Stimulated activated naive CD8-positive, alpha-beta T cell treated with anti-CD3 and anti-CD28 coated beads, Interleukin-15, Interleukin-2, amounts not matched to agents 100 ng/mL and 50 ng/mL, for 24 hours (primary cell): ENCODE data around the gene KCTD19.
"Not testable (repeated sequence)": the region's sequence is repeated elsewhere in the genome, so short reads cannot be mapped to it uniquely, and the experiment has no call there.

Experiments
- H3K27ac Mint-ChIP-seq: one replicate; pipeline ENCODE4 v1.8.0; 2021; ENCODE audit warnings: mild to moderate bottlenecking, mixed read lengths
- H3K27me3 Mint-ChIP-seq: one replicate; pipeline ENCODE4 v1.8.0; 2021; ENCODE audit warnings: mixed read lengths
- H3K36me3 Mint-ChIP-seq: one replicate; pipeline ENCODE4 v1.8.0; 2021; ENCODE audit warnings: low read depth, mixed read lengths
- H3K4me1 Mint-ChIP-seq: one replicate; pipeline ENCODE4 v1.8.0; 2021; ENCODE audit warnings: low read depth, mixed read lengths
- H3K4me3 Mint-ChIP-seq: one replicate; pipeline ENCODE4 v1.8.0; 2021; ENCODE audit warnings: mild to moderate bottlenecking, mixed read lengths
- H3K9me3 Mint-ChIP-seq: one replicate; pipeline ENCODE4 v1.8.0; 2021; ENCODE audit warnings: mixed read lengths

Gene KCTD19

DNA sequence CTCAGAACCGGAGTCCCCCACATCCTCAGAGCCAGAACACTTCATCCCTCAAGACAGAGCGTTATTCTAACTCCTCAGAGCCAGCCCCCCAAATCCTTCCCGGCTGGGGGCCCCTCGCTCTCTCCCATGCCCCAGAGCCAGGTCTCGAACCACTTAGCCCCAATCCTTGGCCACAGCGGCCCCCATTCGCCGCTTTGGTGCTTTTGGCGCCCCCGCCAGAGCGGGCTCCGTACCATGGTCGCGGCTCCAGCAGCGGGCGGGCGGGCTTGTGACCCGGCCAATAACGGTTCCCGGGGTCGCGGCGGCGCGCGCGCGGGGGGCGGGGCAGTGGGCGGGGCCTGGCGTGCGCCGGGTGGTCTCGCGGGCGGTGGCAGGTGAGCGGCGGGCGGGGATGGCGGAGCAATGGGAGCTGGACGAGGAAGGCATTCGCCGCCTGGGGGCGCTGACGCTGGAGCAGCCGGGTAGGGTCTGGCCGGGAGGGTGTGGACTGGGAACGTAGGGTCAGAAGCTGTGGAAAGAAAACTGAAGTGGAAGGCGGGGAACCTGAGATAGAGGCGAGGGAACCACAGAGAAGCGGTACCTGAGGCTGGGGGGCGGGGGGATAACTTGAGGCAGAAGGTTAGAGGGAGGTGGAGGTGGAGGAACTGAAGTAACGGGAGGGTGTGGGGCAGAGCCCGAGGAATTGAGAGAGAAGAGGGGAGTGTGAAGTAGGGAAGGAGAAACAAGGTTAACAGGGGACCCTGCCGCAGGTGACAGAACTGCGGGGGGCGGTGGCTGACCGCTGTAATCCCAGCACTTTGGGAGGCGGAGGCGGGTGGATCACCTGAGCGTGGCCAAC lies at the start of gene KCTD19, which contains the start of gene LRRC36:
TSS of gene KCTD19 (minus strand) at position 270 of the 838 bp plus-strand sequence. CDS start at position 236, 34 bp downstream.
TSS of gene LRRC36 (plus strand) at position 344 of the 838 bp plus-strand sequence. CDS start at position 392, 48 bp downstream.
- Mint-ChIP-seq H3K4me1 (peaks cover 21% of the 10 kb centered on the region), H3K4me3 (peak within 1 kb of the TSS; percentile 96), H3K27me3 (peaks cover 41% of the 10 kb centered on the region), H3K9me3 (no peaks in the 10 kb centered on the region), H3K36me3 (no peaks in the 10 kb centered on the region), H3K27ac (peak within 1 kb of the TSS; percentile 90)

DNA sequence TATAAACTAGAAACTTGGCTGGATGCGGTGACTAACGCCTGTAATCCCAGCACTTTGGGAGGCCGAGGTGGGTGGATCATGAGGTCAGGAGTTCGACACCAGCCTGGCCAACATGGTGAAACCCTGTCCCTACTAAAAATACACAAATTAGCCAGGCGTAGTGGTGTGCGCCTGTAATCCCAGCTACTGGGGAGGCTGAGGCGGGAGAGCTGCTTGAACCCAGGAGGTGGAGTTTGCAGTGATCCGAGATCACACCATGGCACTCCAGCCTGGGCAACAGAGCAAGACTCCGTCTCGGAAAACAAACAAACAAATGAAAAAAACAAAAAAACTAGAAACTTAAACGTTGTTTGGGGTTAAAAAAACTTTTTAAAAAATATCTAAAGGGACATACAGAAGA lies 49.5 kb upstream of the KCTD19 start:
- not testable (repeated sequence) for H3K4me3 Mint-ChIP-seq, H3K27ac Mint-ChIP-seq, H3K36me3 Mint-ChIP-seq, H3K27me3 Mint-ChIP-seq, H3K4me1 Mint-ChIP-seq, H3K9me3 Mint-ChIP-seq

DNA sequence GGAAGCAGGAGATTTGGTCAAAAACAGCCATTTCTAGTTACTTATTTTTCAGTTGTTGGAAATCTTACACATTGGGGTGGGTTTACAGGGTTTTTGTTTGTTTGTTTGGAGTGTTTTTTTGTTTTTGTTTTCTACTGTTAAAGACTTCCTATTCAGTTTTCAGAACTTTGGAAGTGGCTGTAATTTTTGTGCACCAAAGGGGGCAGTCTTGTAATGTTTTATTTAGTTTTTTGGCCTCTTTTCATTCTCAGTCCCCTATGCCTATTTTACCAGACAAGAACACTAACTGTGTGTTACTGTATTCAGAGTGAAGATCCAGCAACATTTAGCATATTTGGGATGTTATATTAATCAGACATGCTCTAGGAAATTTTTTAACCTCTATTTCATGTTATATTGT lies 46.1 kb upstream of the KCTD19 start:
- H3K9me3 Mint-ChIP-seq, result no peaks in the 10 kb centered on the region
- H3K4me3 Mint-ChIP-seq, result no peak overlapping the region
- H3K27me3 Mint-ChIP-seq, result peaks cover 3% of the 10 kb centered on the region
- no peak overlapping the region for H3K27ac Mint-ChIP-seq
- H3K36me3 Mint-ChIP-seq, result no peaks in the 10 kb centered on the region
- H3K4me1 Mint-ChIP-seq, result no peaks in the 10 kb centered on the region

DNA sequence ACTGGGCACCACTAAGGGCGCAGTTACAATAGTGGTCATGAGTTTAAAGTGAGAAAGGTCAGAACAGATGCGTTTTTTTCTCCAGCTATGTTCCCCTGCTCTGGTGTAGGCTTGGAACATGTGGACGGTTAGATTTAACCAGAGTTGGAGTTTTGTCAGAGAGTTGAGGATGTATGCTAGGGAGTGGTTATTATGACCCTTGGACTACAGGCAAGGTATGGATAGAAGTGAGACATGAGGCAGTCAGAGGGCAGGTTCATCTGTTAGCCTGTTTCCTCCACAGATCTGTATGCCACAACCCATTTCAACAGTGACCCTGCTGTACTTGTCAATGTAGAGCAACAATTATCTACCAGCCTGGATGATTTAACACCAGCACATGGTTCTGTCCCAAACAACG lies 44.1 kb upstream of the KCTD19 start:
- Mint-ChIP-seq H3K36me3 (no peaks in the 10 kb centered on the region), H3K4me3 (no peak overlapping the region), H3K4me1 (peaks cover 3% of the 10 kb centered on the region), H3K27me3 (peaks cover 3% of the 10 kb centered on the region), H3K27ac (no peak overlapping the region), H3K9me3 (no peaks in the 10 kb centered on the region)

DNA sequence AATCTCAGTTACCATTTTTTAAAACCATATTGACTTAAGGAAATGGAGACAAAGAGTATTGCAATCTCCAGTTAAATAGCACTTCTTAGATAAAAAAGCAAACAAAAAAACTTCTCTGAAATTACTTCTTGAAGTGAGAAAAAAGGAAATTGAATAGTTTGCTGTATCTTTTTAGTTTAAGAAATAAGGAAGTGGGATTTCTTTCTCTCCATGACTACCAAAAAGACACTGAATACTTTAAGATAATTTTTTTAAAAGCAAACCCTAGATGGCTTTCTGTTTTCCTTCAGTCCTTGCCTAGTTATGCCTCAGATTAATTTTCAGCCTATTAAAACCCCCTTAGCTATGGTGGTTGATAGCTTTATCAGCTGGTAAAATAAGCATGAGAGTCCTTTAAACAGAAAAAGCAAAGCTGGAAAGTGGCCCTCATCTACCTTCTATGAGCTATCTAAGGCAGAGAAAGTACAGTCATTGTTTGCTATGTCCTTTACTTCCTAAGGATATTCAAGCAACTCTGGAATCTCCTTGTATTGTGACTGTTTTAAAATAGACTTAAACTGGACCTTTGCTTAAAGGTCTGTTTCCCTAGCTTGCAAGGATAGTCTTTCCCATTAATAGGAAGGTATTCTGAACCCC lies 38.2 kb upstream of the KCTD19 start:
- H3K36me3 Mint-ChIP-seq, result no peaks in the 10 kb centered on the region
- peaks cover 14% of the 10 kb centered on the region for H3K4me1 Mint-ChIP-seq
- H3K27ac Mint-ChIP-seq, result no peak overlapping the region
- H3K4me3 Mint-ChIP-seq, result no peak overlapping the region
- H3K9me3 Mint-ChIP-seq, result no peaks in the 10 kb centered on the region
- H3K27me3 Mint-ChIP-seq, result no peaks in the 10 kb centered on the region

DNA sequence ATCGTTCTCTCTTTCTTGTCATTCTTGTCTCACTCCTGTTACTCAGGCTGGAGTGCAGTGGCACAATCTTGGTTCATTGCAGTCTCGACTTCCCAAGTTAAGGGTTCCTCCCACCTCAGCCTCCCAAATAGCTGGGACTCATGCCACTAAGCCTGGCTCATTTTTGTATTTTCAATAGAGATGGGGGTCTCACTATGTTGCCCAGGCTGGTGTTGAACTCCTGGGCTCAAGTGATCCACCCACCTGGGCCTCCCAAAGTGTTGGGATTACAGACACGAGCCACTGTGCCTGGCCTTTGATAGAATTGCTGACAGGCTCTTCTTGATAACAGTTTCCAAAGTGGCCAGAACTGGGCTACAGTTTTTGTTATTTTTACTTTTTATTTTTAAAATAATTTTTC lies 34.5 kb upstream of the KCTD19 start:
- Mint-ChIP-seq H3K4me1 (peaks cover 17% of the 10 kb centered on the region), H3K27me3 (no peaks in the 10 kb centered on the region), H3K27ac (no peak overlapping the region), H3K9me3 (no peaks in the 10 kb centered on the region), H3K4me3 (no peak overlapping the region), H3K36me3 (no peaks in the 10 kb centered on the region)

DNA sequence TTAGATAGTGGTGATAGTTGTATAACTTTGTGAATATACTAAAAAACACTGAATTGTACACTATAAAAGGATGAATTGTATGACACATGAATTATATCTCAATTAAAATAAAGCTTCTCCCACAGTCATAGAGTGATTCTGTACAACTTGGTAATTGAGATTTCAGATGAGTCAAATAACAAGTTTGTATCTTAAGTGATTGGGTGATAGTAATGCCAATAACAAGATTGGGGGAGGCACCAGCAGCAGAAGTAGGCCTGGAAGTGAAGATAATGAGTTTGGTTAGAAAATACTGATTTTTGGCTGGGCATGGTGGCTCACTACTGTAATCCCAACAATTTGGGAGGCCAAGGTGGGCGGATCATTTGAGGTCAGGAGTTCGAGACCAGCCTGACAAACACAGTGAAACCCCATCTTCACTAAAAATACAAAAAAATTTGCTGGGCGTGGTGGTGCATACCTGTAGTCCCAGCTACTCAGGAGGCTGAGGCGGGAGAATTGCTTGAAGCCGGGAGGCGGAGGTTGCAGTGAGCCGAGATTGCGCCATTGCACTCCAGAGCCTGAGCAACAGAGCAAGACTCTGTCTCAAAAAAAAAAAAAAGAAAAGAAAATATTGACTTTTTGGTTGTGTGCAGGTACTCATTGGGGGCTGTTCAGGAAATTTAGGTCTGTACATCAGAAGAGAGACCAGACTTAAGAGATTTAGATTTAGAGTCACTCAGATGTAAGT lies 33.2 kb upstream of the KCTD19 start:
- not testable (repeated sequence) for H3K9me3 Mint-ChIP-seq, H3K36me3 Mint-ChIP-seq, H3K27me3 Mint-ChIP-seq, H3K27ac Mint-ChIP-seq, H3K4me3 Mint-ChIP-seq, H3K4me1 Mint-ChIP-seq

DNA sequence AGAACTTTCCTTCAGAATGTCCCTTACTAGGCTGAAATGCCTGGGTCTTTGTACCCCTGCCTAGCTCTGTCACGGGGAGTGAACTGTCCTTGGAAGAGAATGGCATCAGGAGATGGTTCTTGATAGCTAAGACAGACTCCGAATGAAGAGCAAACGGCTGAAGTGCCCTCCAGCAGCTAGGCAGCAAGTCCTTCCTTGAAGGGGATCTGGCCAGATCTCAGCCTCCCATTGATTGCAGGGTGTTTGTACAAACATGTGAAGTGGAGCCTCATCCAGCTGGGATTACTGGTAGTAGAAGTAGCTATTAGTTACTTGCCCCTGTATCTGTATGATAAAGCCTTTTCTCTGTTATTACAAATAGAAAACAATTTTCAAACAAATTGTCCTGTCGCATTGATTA lies 31.0 kb upstream of the KCTD19 start:
- Mint-ChIP-seq H3K9me3 (no peaks in the 10 kb centered on the region), H3K36me3 (no peaks in the 10 kb centered on the region), H3K27ac (no peak overlapping the region), H3K4me3 (no peak overlapping the region), H3K27me3 (no peaks in the 10 kb centered on the region), H3K4me1 (peaks cover 3% of the 10 kb centered on the region)

DNA sequence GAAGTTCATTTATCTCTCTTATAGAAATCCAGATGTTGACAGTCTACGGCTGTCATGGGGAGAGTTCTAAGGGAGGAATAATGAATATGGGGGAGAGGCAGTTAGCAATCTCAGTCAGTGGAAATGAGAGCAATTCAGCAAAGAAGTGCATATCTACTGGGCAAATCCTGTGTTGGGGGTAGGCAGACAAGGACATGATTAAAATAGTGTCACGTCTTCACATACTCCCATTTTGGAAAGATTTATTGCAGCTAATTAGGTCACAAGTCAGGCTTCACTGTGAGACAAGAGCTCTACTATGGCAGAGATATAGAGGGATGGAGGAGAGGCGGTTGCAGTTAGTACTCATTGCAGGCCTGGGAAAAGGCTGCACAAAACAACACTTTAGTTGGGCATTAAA lies 29.9 kb upstream of the KCTD19 start:
- Mint-ChIP-seq H3K4me1 (peaks cover 3% of the 10 kb centered on the region), H3K9me3 (no peaks in the 10 kb centered on the region), H3K27ac (no peak overlapping the region), H3K27me3 (no peaks in the 10 kb centered on the region), H3K36me3 (no peaks in the 10 kb centered on the region), H3K4me3 (no peak overlapping the region)

DNA sequence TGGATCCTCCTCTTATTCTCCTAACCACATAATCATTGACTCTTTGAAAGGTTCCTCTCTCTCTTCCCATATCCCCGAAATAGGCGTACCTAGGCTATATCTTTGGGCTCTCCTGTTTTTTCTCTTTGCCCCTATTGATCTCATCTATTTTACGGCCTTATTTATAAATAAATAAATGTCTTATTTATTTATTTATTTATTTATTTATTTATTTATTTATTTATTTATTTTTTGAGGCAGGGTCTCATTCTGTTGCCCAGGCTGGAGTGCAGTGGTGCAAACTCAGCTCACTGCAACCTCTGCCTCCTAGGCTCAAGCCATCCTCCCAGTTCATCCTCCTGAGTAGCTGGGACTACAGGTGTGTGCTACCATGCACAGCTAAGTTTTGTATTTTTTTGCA lies 25.9 kb upstream of the KCTD19 start:
- not testable (repeated sequence) for H3K4me3 Mint-ChIP-seq, H3K27me3 Mint-ChIP-seq, H3K36me3 Mint-ChIP-seq, H3K9me3 Mint-ChIP-seq, H3K27ac Mint-ChIP-seq, H3K4me1 Mint-ChIP-seq

DNA sequence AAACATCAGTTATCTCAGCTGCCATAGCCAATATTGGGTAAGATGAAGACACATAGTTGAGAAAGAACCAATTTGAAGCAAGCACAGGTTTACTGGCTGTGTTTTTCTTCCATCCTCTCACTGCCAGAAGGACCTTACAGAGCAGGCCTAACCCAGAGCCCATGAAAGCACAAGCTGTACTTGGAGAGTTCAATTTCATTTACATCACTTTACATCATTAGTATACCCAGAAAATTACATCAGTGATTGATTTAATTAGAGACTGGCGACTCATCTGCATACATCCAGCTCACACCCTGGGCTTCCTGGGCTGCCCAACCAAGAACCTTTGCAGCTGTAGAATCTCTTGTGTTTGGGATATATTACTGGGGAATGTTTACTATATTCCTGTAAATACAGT lies 23.8 kb upstream of the KCTD19 start:
- no peaks in the 10 kb centered on the region for H3K4me1 Mint-ChIP-seq
- H3K27ac Mint-ChIP-seq, result no peak overlapping the region
- H3K9me3 Mint-ChIP-seq, result no peaks in the 10 kb centered on the region
- H3K27me3 Mint-ChIP-seq, result no peaks in the 10 kb centered on the region
- H3K4me3 Mint-ChIP-seq, result no peak overlapping the region
- H3K36me3 Mint-ChIP-seq, result no peaks in the 10 kb centered on the region

DNA sequence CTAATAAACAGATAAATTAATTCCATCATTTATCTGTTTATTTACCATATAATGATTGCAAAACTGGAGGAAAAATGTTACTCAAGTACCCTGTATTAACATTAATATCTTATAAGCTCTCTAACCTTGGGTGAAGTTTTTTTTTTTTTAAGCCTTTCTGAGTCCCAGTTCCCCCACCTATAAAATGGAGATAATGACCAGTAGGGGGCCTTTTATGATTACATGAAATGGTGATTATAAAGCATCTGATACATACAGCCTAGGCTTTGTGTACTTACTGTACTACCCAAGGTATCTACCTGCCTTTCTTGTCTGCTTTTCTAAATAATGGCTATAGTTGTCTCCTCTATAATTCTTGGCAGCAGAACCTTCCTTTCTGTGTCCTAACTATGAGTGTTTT lies 22.6 kb upstream of the KCTD19 start:
- H3K27ac Mint-ChIP-seq, result no peak overlapping the region
- no peaks in the 10 kb centered on the region for H3K27me3 Mint-ChIP-seq
- no peaks in the 10 kb centered on the region for H3K9me3 Mint-ChIP-seq
- no peak overlapping the region for H3K4me3 Mint-ChIP-seq
- no peaks in the 10 kb centered on the region for H3K4me1 Mint-ChIP-seq
- no peaks in the 10 kb centered on the region for H3K36me3 Mint-ChIP-seq

DNA sequence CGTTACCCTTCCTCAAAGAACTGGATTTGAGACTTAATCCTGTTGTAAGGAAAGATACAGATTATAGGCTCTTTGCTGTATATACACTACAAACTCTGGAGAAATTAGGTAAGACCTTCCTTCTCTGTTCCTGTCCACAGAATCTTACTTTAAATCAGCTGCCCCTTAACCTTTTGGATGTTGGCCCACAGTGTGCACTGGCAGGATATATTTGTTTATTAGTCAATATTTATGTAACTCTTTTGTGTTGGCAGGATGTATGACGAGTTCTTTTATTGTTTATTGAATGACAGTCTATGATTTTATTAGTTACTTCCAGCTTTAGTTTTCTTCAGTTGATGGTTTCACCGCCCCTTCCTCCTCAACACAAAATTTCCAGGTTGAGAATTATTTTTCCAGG lies 19.8 kb upstream of the KCTD19 start:
- Mint-ChIP-seq H3K27ac (no peak overlapping the region), H3K9me3 (no peaks in the 10 kb centered on the region), H3K4me3 (no peak overlapping the region), H3K4me1 (no peaks in the 10 kb centered on the region), H3K27me3 (no peaks in the 10 kb centered on the region), H3K36me3 (no peaks in the 10 kb centered on the region)

DNA sequence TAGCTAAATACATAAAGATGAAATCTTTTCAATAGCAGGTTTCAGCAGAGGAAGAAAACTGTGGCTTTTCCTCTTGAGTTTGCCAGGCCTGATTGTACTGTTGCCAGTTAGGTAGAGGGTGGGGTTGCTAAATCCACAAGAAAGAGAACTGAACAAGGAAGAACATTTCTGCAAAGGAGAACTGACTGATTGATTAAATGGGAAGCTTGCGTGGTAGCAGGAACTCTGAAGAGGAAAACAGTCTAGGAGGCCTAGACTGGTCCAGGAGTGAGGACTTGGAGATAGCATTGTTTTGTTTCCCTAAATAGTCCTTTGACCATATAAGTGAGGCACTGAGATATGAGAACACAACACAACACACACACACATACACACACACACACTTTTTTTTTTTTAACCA lies 18.9 kb upstream of the KCTD19 start:
- Mint-ChIP-seq H3K36me3 (no peaks in the 10 kb centered on the region), H3K4me3 (no peak overlapping the region), H3K9me3 (no peaks in the 10 kb centered on the region), H3K27ac (no peak overlapping the region), H3K4me1 (no peaks in the 10 kb centered on the region), H3K27me3 (no peaks in the 10 kb centered on the region)

DNA sequence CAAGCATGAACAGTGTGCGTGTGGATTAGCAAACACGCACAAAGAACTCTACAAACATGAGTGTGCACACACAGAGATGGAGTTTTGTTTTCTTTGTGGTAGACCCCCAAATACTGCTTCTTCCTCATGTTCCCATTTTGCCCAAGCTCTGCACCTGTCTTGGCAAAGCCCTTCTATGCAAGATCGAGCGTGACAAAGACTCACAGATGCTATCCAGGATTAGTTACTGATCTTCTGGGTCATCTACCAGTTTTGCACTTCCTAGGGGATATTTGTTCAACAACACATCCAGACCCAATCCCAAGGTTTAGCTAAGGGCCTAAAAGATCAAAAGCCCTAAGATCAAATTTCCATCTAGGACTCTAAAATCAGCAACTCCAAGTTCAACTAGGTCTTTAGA lies 16.1 kb upstream of the KCTD19 start:
- H3K27ac Mint-ChIP-seq, result no peak overlapping the region
- H3K27me3 Mint-ChIP-seq, result peaks cover 8% of the 10 kb centered on the region
- no peak overlapping the region for H3K4me3 Mint-ChIP-seq
- no peaks in the 10 kb centered on the region for H3K4me1 Mint-ChIP-seq
- no peaks in the 10 kb centered on the region for H3K9me3 Mint-ChIP-seq
- H3K36me3 Mint-ChIP-seq, result no peaks in the 10 kb centered on the region
